Activated naive CD8-positive, alpha-beta T cell (primary cell): ENCODE measurements around the gene KIR2DL3.
"Not testable (repeated sequence)": the region's sequence is repeated elsewhere in the genome, so short reads cannot be mapped to it uniquely, and the experiment has no call there.

ENCODE experiments used
- H3K27ac Mint-ChIP-seq: one replicate; pipeline ENCODE4 v1.8.0; 2021; ENCODE audit warnings: mixed read lengths
- H3K27me3 Mint-ChIP-seq: one replicate; pipeline ENCODE4 v1.8.0; 2021; ENCODE audit warnings: mixed read lengths
- H3K36me3 Mint-ChIP-seq: one replicate; pipeline ENCODE4 v1.8.0; 2021; ENCODE audit warnings: mixed read lengths
- H3K4me1 Mint-ChIP-seq: one replicate; pipeline ENCODE4 v1.8.0; 2021; ENCODE audit warnings: low read depth, mixed read lengths
- H3K4me3 Mint-ChIP-seq: one replicate; pipeline ENCODE4 v1.8.0; 2021; ENCODE audit warnings: mild to moderate bottlenecking, mixed read lengths
- H3K9me3 Mint-ChIP-seq: one replicate; pipeline ENCODE4 v1.8.0; 2021; ENCODE audit warnings: low read depth, mixed read lengths

KIR2DL3 gene

GRCh38 chr19:54727562-54727961 is 10.8 kb upstream of the KIR2DL3 start:
- Mint-ChIP-seq H3K9me3 (peaks cover 4% of the 10 kb centered on the region), H3K36me3 (no peaks in the 10 kb centered on the region), H3K4me3 (no peak overlapping the region), H3K27ac (no peak overlapping the region), H3K27me3 (peaks cover 11% of the 10 kb centered on the region), H3K4me1 (no peaks in the 10 kb centered on the region)

- H3K4me1 Mint-ChIP-seq, result no peaks in the 10 kb centered on the region
- H3K27ac Mint-ChIP-seq, result no peak overlapping the region
- H3K27me3 Mint-ChIP-seq, result peaks cover 11% of the 10 kb centered on the region
- no peak overlapping the region for H3K4me3 Mint-ChIP-seq
- no peaks in the 10 kb centered on the region for H3K36me3 Mint-ChIP-seq
- peaks cover 3% of the 10 kb centered on the region for H3K9me3 Mint-ChIP-seq
Measured at GRCh38 chr19:54728167-54728566, 10.1 kb upstream of the KIR2DL3 start.

- Mint-ChIP-seq H3K27ac (no peak overlapping the region), H3K4me1 (no peaks in the 10 kb centered on the region), H3K36me3 (no peaks in the 10 kb centered on the region), H3K9me3 (no peaks in the 10 kb centered on the region), H3K27me3 (peaks cover 11% of the 10 kb centered on the region), H3K4me3 (no peak overlapping the region)
Measured at GRCh38 chr19:54729416-54730188, 8.7 kb upstream of the KIR2DL3 start.

- Mint-ChIP-seq H3K4me3 (no peak overlapping the region), H3K36me3 (no peaks in the 10 kb centered on the region), H3K9me3 (no peaks in the 10 kb centered on the region), H3K27me3 (peaks cover 13% of the 10 kb centered on the region), H3K4me1 (no peaks in the 10 kb centered on the region), H3K27ac (no peak overlapping the region)
Measured at GRCh38 chr19:54731191-54731590, 7.1 kb upstream of the KIR2DL3 start.

GRCh38 chr19:54738715-54739114 is 402 bp downstream of the KIR2DL3 start:
- no peak overlapping the region for H3K27ac Mint-ChIP-seq
- H3K4me1 Mint-ChIP-seq, result no peaks in the 10 kb centered on the region
- H3K9me3 Mint-ChIP-seq, result no peaks in the 10 kb centered on the region
- no peak overlapping the region for H3K4me3 Mint-ChIP-seq
- H3K27me3 Mint-ChIP-seq, result peaks cover 8% of the 10 kb centered on the region
- H3K36me3 Mint-ChIP-seq, result no peaks in the 10 kb centered on the region

GRCh38 chr19:54739587-54740497 is 1.5 kb downstream of the KIR2DL3 start:
- Mint-ChIP-seq H3K9me3 (no peaks in the 10 kb centered on the region), H3K4me1 (no peaks in the 10 kb centered on the region), H3K4me3 (no peak overlapping the region), H3K36me3 (no peaks in the 10 kb centered on the region), H3K27me3 (peaks cover 11% of the 10 kb centered on the region), H3K27ac (no peak overlapping the region)

GRCh38 chr19:54741950-54742349 is 3.6 kb downstream of the KIR2DL3 start:
- not testable (repeated sequence) for H3K27ac Mint-ChIP-seq, H3K9me3 Mint-ChIP-seq, H3K4me1 Mint-ChIP-seq, H3K27me3 Mint-ChIP-seq, H3K4me3 Mint-ChIP-seq, H3K36me3 Mint-ChIP-seq

GRCh38 chr19:54744080-54744479 is 5.8 kb downstream of the KIR2DL3 start:
- H3K4me3 Mint-ChIP-seq, H3K4me1 Mint-ChIP-seq, H3K9me3 Mint-ChIP-seq, H3K27ac Mint-ChIP-seq, H3K36me3 Mint-ChIP-seq: not testable (repeated sequence)
- peaks cover 13% of the 10 kb centered on the region for H3K27me3 Mint-ChIP-seq

- not testable (repeated sequence) for H3K9me3 Mint-ChIP-seq, H3K27ac Mint-ChIP-seq, H3K27me3 Mint-ChIP-seq, H3K4me3 Mint-ChIP-seq, H3K36me3 Mint-ChIP-seq, H3K4me1 Mint-ChIP-seq
Measured at GRCh38 chr19:54747614-54748322, 9.5 kb downstream of the KIR2DL3 start.

GRCh38 chr19:54750276-54750675 is 12.0 kb downstream of the KIR2DL3 start:
- not testable (repeated sequence) for H3K4me3 Mint-ChIP-seq, H3K4me1 Mint-ChIP-seq

GRCh38 chr19:54756204-54757110 is 18.1 kb downstream of the KIR2DL3 start:
- H3K27ac Mint-ChIP-seq, H3K36me3 Mint-ChIP-seq, H3K27me3 Mint-ChIP-seq, H3K4me1 Mint-ChIP-seq, H3K4me3 Mint-ChIP-seq, H3K9me3 Mint-ChIP-seq: not testable (repeated sequence)

More at GRCh38 chr19:54750276-54750675, 12.0 kb downstream of the KIR2DL3 start:
- H3K36me3 Mint-ChIP-seq, H3K9me3 Mint-ChIP-seq, H3K27ac Mint-ChIP-seq, H3K27me3 Mint-ChIP-seq: not testable (repeated sequence)

GRCh38 chr19:54758577-54758976 is 20.3 kb downstream of the KIR2DL3 start:
- H3K4me1 Mint-ChIP-seq, H3K36me3 Mint-ChIP-seq, H3K27me3 Mint-ChIP-seq, H3K4me3 Mint-ChIP-seq, H3K27ac Mint-ChIP-seq, H3K9me3 Mint-ChIP-seq: not testable (repeated sequence)

- H3K36me3 Mint-ChIP-seq, H3K4me3 Mint-ChIP-seq, H3K4me1 Mint-ChIP-seq, H3K9me3 Mint-ChIP-seq, H3K27ac Mint-ChIP-seq, H3K27me3 Mint-ChIP-seq: not testable (repeated sequence)
Measured at GRCh38 chr19:54764219-54764618, 25.9 kb downstream of the KIR2DL3 start.

GRCh38 chr19:54766464-54766863 is 28.2 kb downstream of the KIR2DL3 start:
- not testable (repeated sequence) for H3K36me3 Mint-ChIP-seq, H3K27me3 Mint-ChIP-seq, H3K27ac Mint-ChIP-seq, H3K9me3 Mint-ChIP-seq, H3K4me1 Mint-ChIP-seq, H3K4me3 Mint-ChIP-seq
